HEK293 (cell line): ENCODE data around the gene SEPTIN3.

Experiments used
- CTCF ChIA-PET: fragments of 350-600 bp; formaldehyde crosslinking; extraction: SDS; loops from one replicate; lab custom pipeline; 2021; ENCODE audit warnings: antibody characterized with exemption; lab: Yijun Ruan, JAX
- POLR2A ChIA-PET: fragments of 300-600 bp; formaldehyde crosslinking; extraction: SDS; loops from one replicate; lab custom pipeline; 2020; ENCODE audit warnings: antibody characterized with exemption, inconsistent platforms; lab: Yijun Ruan, JAX
- H3K27ac ChIP-seq: fragments of 200-500 bp; sonication (Bioruptor generic); 2 replicates; pipeline ENCODE4 v1.5.1; 2014; ENCODE audit warnings: low read depth, low read length, control low read depth, inconsistent platforms; ENCODE audit errors: extremely low read depth
- H3K36me3 ChIP-seq, 2 experiments: fragments of 200-500 bp in 1 of 2; sonication (Bioruptor generic) in 1 of 2; 1 replicate in 1 of 2; 2 replicates in 1 of 2; pipeline ENCODE4 v1.5.1; 2014 to 2017; ENCODE audit warnings: inconsistent platforms in 2 of 2, low read length in 2 of 2; ENCODE audit not compliant: control insufficient read depth in 2 of 2, insufficient read depth in 1 of 2
- H3K4me1 ChIP-seq: fragments of 200-500 bp; sonication (Bioruptor generic); 2 replicates; pipeline ENCODE4 v1.5.1; 2014; ENCODE audit warnings: mild to moderate bottlenecking, low read length, inconsistent platforms; ENCODE audit not compliant: control insufficient read depth, insufficient read depth
- H3K4me3 ChIP-seq: 2 replicates; pipeline ENCODE4 v1.5.1; 2011; ENCODE audit warnings: low read depth, mild to moderate bottlenecking, control low read depth, low read length, moderate library complexity
- H3K9me3 ChIP-seq: fragments of 200-500 bp; sonication (Bioruptor generic); 2 replicates; pipeline ENCODE4 v1.5.1; 2014; ENCODE audit warnings: low read depth, low read length, inconsistent platforms; ENCODE audit not compliant: control insufficient read depth, insufficient read depth
- EGR2 ChIP-seq: fragments of 450-650 bp; formaldehyde crosslinking; IDR thresholded peaks from 2 replicates; pipeline ENCODE4 v1.5.1; 2016; ENCODE audit warnings: low read depth, missing biosample characterization, missing genetic modification characterization
- IKZF3 ChIP-seq: fragments of 450-650 bp; IDR thresholded peaks from 2 replicates; pipeline ENCODE4 v1.5.0; 2018; ENCODE audit warnings: missing biosample characterization, mild to moderate bottlenecking, missing genetic modification characterization, moderate library complexity
- ZIC2 ChIP-seq: fragments of 450-650 bp; formaldehyde crosslinking; IDR thresholded peaks from 2 replicates; pipeline ENCODE4 v1.5.1; 2016; ENCODE audit warnings: missing biosample characterization, missing genetic modification characterization
- ZNF121 ChIP-seq: fragments of 450-650 bp; formaldehyde crosslinking; IDR thresholded peaks from 2 replicates; pipeline ENCODE4 v1.5.1; 2016; ENCODE audit warnings: missing biosample characterization, missing genetic modification characterization
- ZNF2 ChIP-seq: fragments of 450-650 bp; formaldehyde crosslinking; IDR thresholded peaks from 2 replicates; pipeline ENCODE4 v1.5.1; 2016; ENCODE audit warnings: missing biosample characterization, missing genetic modification characterization
- ZNF239 ChIP-seq: fragments of 450-650 bp; formaldehyde crosslinking; IDR thresholded peaks from 2 replicates; pipeline ENCODE4 v1.5.1; 2016; ENCODE audit warnings: missing biosample characterization, missing genetic modification characterization
- ZNF24 ChIP-seq: fragments of 450-650 bp; formaldehyde crosslinking; IDR thresholded peaks from 2 replicates; pipeline ENCODE4 v1.5.1; 2016; ENCODE audit warnings: missing biosample characterization, missing genetic modification characterization
- ZNF404 ChIP-seq: fragments of 450-650 bp; formaldehyde crosslinking; IDR thresholded peaks from 2 replicates; pipeline ENCODE4 v1.5.1; 2017; ENCODE audit warnings: missing biosample characterization, missing genetic modification characterization
- ZNF626 ChIP-seq: fragments of 450-650 bp; sonication (Bioruptor Pico); formaldehyde crosslinking; IDR thresholded peaks from 2 replicates; pipeline ENCODE4 v1.5.1; 2018; ENCODE audit warnings: missing biosample characterization, missing genetic modification characterization, inconsistent platforms
- ZNF792 ChIP-seq: fragments of 450-650 bp; formaldehyde crosslinking; IDR thresholded peaks from 2 replicates; pipeline ENCODE4 v1.5.1; 2016; ENCODE audit warnings: missing biosample characterization, missing genetic modification characterization
- TF ChIP-seq, protein P1 (sequence below): fragments of 450-650 bp; formaldehyde crosslinking; IDR thresholded peaks from 2 replicates; pipeline ENCODE4 v1.5.1; 2016; ENCODE audit warnings: missing biosample characterization, missing genetic modification characterization
- TF ChIP-seq, protein P2 (sequence below): fragments of 450-650 bp; formaldehyde crosslinking; IDR thresholded peaks from 2 replicates; pipeline ENCODE4 v1.5.1; 2017; ENCODE audit warnings: missing biosample characterization, missing genetic modification characterization
- TF ChIP-seq, protein P3 (sequence below): fragments of 450-650 bp; formaldehyde crosslinking; IDR thresholded peaks from 2 replicates; pipeline ENCODE4 v1.5.1; 2016; ENCODE audit warnings: missing biosample characterization, missing genetic modification characterization
- TF ChIP-seq, protein P4 (sequence below): fragments of 450-650 bp; formaldehyde crosslinking; IDR thresholded peaks from 2 replicates; pipeline ENCODE4 v1.5.1; 2016; ENCODE audit warnings: missing biosample characterization, missing genetic modification characterization
- TF ChIP-seq, protein P5 (sequence below): fragments of 450-650 bp; formaldehyde crosslinking; IDR thresholded peaks from 2 replicates; pipeline ENCODE4 v1.5.1; 2016; ENCODE audit warnings: missing biosample characterization, missing genetic modification characterization
- TF ChIP-seq, protein P6 (sequence below): fragments of 450-650 bp; formaldehyde crosslinking; IDR thresholded peaks from 2 replicates; pipeline ENCODE4 v1.5.1; 2016; ENCODE audit warnings: missing biosample characterization, missing genetic modification characterization, borderline replicate concordance
- TF ChIP-seq, protein P7 (sequence below): fragments of 450-650 bp; formaldehyde crosslinking; IDR thresholded peaks from 2 replicates; pipeline ENCODE4 v1.5.1; 2016; ENCODE audit warnings: missing biosample characterization, missing genetic modification characterization

The SEPTIN3 gene

DNA sequence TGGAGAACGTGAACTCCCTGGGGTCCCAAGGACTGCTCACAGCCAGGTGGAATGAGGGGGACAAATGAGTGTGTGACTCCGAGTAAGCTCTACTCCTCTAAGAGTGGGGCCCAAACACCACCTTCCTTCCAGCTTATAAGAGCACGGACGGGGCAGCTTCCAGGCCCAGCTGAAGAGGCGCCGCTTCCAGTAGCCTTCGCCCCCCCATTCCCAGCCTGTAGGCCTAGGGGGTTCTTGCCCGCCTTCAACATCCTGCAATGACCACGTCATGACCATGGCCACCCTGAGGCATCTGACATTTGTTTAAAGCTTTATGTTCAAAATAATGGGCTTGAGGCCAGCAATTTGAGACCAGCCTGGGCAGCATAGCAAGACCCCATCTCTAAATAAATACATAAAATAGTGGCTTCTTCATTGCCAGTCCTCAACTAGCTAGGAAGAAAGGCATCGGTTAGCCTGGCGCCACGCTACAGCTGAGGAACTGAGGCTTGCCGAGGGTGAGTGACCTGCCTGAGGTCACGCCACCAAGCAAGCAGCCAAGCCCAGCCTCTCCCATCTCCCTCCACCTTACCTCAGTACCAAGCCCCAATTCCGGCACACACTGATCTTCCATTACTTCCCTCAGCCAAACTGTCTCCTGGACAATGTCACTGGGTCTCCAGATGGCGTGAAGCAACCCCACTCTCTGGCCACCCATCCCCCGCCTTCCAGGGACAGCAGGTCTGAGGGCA, 34.8 kb upstream of the SEPTIN3 start:
- Histone ChIP-seq H3K9me3 (no peaks in the 10 kb centered on the region), H3K27ac (0 out of 2 replicates have a peak overlapping the region, but pooled peaks have one; percentile 1), H3K36me3 (peaks cover 23 to 70% of the 10 kb centered on the region in 2 experiments; a peak in 2 of 3 replicates), H3K4me1 (no peaks in the 10 kb centered on the region; the same call in 1 of the 2 replicates), H3K4me3 (no peak overlapping the region)
- ChIA-PET CTCF (interaction anchor here (1.2 kb wide), 1 partner anchor 237 kb away, joined by 4 read pairs; no protein-coding TSS in a partner anchor), POLR2A (interaction anchor here (1.4 to 4.6 kb wide), 3 partner anchors 9 to 12 kb away, joined by 8 to 31 read pairs (median 8); partner anchors contain the start of gene CENPM)
- peak; percentile 100 for TF ChIP-seq ZNF121
- no peak for TF ChIP-seq ZNF626 (tag by site-specific recombination)

DNA sequence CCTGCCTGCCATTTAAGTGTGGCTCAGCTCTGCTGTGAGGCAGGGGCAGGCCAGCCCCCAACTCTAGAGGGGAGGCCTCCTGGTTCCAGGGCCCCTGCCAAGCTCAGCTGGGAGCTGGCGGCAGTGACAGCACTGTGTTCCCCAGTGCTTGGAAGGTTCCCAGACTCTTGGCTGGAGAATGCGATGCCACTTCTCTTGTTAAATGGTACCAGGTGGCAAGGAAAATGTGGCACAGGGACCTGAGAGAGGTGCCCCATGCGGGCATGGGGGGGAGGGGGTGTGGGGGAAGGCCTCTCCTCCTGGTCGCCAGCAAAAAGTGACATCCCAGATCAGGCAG, 34.3 kb upstream of the SEPTIN3 start:
- Histone ChIP-seq H3K4me1 (no peaks in the 10 kb centered on the region), H3K9me3 (no peaks in the 10 kb centered on the region), H3K27ac (0 out of 2 replicates have a peak overlapping the region, but pooled peaks have one; percentile 1), H3K4me3 (no peak overlapping the region), H3K36me3 (peaks cover 27 to 73% of the 10 kb centered on the region in 2 experiments; a peak in 2 of 3 replicates)
- CTCF ChIA-PET = interaction anchor here (1.2 kb wide), 1 partner anchor 238 kb away, joined by 4 read pairs; no protein-coding TSS in a partner anchor
- POLR2A ChIA-PET = interaction anchor here (1.4 to 4.6 kb wide), 3 partner anchors 9 to 12 kb away, joined by 8 to 31 read pairs (median 8); partner anchors contain the start of gene CENPM
- TF ChIP-seq, protein P1, sequence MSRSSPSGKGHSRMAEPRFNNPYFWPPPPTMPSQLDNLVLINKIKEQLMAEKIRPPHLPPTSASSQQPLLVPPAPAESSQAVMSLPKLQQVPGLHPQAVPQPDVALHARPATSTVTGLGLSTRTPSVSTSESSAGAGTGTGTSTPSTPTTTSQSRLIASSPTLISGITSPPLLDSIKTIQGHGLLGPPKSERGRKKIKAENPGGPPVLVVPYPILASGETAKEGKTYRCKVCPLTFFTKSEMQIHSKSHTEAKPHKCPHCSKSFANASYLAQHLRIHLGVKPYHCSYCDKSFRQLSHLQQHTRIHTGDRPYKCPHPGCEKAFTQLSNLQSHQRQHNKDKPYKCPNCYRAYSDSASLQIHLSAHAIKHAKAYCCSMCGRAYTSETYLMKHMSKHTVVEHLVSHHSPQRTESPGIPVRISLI = no peak
- no peak for TF ChIP-seq ZNF2 (tag by site-specific recombination)
- TF ChIP-seq ZNF792 (tag by site-specific recombination) = no peak
- peak; percentile 50; the same call in 1 of the 2 replicates for TF ChIP-seq ZIC2 (tag by site-specific recombination)
- TF ChIP-seq EGR2 = no peak
- TF ChIP-seq, protein P2, sequence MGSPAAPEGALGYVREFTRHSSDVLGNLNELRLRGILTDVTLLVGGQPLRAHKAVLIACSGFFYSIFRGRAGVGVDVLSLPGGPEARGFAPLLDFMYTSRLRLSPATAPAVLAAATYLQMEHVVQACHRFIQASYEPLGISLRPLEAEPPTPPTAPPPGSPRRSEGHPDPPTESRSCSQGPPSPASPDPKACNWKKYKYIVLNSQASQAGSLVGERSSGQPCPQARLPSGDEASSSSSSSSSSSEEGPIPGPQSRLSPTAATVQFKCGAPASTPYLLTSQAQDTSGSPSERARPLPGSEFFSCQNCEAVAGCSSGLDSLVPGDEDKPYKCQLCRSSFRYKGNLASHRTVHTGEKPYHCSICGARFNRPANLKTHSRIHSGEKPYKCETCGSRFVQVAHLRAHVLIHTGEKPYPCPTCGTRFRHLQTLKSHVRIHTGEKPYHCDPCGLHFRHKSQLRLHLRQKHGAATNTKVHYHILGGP (tag by site-specific recombination) = no peak
- no peak for TF ChIP-seq ZNF239
- TF ChIP-seq, protein P3, sequence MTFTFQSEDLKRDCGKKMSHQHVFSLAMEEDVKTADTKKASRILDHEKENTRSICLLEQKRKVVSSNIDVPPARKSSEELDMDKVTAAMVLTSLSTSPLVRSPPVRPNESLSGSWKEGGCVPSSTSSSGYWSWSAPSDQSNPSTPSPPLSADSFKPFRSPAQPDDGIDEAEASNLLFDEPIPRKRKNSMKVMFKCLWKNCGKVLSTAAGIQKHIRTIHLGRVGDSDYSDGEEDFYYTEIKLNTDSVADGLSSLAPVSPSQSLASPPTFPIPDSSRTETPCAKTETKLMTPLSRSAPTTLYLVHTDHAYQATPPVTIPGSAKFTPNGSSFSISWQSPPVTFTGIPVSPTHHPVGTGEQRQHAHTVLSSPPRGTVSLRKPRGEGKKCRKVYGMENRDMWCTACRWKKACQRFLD = no peak
- TF ChIP-seq, protein P4, sequence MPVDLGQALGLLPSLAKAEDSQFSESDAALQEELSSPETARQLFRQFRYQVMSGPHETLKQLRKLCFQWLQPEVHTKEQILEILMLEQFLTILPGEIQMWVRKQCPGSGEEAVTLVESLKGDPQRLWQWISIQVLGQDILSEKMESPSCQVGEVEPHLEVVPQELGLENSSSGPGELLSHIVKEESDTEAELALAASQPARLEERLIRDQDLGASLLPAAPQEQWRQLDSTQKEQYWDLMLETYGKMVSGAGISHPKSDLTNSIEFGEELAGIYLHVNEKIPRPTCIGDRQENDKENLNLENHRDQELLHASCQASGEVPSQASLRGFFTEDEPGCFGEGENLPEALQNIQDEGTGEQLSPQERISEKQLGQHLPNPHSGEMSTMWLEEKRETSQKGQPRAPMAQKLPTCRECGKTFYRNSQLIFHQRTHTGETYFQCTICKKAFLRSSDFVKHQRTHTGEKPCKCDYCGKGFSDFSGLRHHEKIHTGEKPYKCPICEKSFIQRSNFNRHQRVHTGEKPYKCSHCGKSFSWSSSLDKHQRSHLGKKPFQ (tag by site-specific recombination) = no peak
- no peak for TF ChIP-seq ZNF24 (tag by site-specific recombination)
- TF ChIP-seq, protein P5, sequence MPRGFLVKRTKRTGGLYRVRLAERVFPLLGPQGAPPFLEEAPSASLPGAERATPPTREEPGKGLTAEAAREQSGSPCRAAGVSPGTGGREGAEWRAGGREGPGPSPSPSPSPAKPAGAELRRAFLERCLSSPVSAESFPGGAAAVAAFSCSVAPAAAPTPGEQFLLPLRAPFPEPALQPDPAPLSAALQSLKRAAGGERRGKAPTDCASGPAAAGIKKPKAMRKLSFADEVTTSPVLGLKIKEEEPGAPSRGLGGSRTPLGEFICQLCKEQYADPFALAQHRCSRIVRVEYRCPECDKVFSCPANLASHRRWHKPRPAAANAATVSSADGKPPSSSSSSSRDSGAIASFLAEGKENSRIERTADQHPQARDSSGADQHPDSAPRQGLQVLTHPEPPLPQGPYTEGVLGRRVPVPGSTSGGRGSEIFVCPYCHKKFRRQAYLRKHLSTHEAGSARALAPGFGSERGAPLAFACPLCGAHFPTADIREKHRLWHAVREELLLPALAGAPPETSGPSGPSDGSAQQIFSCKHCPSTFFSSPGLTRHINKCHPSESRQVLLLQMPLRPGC (tag by site-specific recombination) = no peak
- TF ChIP-seq ZNF404 (tag by site-specific recombination) = no peak
- TF ChIP-seq IKZF3 = no peak
- TF ChIP-seq, protein P6, sequence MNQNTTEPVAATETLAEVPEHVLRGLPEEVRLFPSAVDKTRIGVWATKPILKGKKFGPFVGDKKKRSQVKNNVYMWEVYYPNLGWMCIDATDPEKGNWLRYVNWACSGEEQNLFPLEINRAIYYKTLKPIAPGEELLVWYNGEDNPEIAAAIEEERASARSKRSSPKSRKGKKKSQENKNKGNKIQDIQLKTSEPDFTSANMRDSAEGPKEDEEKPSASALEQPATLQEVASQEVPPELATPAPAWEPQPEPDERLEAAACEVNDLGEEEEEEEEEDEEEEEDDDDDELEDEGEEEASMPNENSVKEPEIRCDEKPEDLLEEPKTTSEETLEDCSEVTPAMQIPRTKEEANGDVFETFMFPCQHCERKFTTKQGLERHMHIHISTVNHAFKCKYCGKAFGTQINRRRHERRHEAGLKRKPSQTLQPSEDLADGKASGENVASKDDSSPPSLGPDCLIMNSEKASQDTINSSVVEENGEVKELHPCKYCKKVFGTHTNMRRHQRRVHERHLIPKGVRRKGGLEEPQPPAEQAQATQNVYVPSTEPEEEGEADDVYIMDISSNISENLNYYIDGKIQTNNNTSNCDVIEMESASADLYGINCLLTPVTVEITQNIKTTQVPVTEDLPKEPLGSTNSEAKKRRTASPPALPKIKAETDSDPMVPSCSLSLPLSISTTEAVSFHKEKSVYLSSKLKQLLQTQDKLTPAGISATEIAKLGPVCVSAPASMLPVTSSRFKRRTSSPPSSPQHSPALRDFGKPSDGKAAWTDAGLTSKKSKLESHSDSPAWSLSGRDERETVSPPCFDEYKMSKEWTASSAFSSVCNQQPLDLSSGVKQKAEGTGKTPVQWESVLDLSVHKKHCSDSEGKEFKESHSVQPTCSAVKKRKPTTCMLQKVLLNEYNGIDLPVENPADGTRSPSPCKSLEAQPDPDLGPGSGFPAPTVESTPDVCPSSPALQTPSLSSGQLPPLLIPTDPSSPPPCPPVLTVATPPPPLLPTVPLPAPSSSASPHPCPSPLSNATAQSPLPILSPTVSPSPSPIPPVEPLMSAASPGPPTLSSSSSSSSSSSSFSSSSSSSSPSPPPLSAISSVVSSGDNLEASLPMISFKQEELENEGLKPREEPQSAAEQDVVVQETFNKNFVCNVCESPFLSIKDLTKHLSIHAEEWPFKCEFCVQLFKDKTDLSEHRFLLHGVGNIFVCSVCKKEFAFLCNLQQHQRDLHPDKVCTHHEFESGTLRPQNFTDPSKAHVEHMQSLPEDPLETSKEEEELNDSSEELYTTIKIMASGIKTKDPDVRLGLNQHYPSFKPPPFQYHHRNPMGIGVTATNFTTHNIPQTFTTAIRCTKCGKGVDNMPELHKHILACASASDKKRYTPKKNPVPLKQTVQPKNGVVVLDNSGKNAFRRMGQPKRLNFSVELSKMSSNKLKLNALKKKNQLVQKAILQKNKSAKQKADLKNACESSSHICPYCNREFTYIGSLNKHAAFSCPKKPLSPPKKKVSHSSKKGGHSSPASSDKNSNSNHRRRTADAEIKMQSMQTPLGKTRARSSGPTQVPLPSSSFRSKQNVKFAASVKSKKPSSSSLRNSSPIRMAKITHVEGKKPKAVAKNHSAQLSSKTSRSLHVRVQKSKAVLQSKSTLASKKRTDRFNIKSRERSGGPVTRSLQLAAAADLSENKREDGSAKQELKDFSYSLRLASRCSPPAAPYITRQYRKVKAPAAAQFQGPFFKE (tag by site-specific recombination) = no peak
- TF ChIP-seq, protein P7, sequence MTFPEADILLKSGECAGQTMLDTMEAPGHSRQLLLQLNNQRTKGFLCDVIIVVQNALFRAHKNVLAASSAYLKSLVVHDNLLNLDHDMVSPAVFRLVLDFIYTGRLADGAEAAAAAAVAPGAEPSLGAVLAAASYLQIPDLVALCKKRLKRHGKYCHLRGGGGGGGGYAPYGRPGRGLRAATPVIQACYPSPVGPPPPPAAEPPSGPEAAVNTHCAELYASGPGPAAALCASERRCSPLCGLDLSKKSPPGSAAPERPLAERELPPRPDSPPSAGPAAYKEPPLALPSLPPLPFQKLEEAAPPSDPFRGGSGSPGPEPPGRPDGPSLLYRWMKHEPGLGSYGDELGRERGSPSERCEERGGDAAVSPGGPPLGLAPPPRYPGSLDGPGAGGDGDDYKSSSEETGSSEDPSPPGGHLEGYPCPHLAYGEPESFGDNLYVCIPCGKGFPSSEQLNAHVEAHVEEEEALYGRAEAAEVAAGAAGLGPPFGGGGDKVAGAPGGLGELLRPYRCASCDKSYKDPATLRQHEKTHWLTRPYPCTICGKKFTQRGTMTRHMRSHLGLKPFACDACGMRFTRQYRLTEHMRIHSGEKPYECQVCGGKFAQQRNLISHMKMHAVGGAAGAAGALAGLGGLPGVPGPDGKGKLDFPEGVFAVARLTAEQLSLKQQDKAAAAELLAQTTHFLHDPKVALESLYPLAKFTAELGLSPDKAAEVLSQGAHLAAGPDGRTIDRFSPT (tag by site-specific recombination) = 0 out of 2 replicates have a peak, but pooled peaks have one; percentile 10
